Measurements from ENCODE around the gene DAB2IP.

DAB2IP gene

DNA sequence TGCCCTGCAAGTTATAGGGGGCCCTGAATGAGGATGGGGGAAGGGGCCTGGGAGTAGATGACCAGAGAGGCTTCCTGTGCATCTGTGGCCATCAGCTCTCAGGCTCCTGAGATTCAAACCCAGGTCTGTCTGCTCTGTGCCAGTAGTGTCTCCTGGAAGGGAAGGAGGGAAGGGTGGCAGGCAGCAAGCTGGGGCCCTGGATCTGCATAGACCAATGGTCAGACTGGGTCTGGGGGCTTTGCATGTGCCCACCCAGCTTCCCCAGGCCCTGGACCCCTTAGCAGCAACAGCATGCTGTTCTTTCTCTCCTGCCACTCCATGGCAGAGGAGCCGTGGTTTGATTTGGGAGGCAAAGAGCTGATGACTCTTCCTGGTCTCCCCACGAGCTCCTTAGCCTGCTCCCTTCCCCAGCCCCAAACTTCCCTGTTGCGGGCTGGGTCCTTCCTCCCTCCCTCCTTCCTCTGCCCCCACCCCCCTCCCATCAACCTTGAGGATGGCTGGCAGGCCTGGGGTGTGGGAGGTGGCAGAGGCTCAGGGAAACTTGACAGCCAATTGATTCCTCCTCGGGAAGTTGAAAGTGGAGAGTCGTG is 31.6 kb downstream of the DAB2IP start:
- TF ChIP-seq, protein P1, sequence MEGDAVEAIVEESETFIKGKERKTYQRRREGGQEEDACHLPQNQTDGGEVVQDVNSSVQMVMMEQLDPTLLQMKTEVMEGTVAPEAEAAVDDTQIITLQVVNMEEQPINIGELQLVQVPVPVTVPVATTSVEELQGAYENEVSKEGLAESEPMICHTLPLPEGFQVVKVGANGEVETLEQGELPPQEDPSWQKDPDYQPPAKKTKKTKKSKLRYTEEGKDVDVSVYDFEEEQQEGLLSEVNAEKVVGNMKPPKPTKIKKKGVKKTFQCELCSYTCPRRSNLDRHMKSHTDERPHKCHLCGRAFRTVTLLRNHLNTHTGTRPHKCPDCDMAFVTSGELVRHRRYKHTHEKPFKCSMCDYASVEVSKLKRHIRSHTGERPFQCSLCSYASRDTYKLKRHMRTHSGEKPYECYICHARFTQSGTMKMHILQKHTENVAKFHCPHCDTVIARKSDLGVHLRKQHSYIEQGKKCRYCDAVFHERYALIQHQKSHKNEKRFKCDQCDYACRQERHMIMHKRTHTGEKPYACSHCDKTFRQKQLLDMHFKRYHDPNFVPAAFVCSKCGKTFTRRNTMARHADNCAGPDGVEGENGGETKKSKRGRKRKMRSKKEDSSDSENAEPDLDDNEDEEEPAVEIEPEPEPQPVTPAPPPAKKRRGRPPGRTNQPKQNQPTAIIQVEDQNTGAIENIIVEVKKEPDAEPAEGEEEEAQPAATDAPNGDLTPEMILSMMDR (IDR thresholded peaks at IDR 0.05; ENCODE audit: insufficient read depth, low read depth, low read length, missing control alignments) = no peak
- no peak overlapping the region for H3K4me3 ChIP-seq (ENCODE audit: low read length)
- DNase-seq (ENCODE audit: low read depth) = no peak

DNA sequence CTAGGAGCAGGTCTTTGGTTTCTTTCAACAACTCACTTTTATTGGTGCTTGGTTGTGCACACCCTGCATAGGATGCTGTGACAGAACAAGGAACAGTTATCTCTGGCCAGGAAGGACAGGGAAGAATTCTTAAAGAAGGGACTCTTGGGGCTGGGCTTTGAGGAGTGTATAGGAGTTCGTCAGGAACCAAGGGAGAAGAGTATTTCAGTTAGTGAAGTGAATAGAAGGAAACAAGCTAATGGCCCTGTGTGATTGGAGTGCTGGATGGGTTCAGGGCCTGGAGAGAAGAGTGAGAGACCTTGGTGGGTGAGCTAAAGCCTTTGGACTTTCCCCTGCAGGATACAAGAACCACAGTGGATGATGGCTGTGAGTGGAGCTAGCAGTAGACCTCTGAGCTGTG is 32.2 kb downstream of the DAB2IP start:
- no peak overlapping the region for H3K4me3 ChIP-seq (ENCODE audit: low read length)
- TF ChIP-seq, protein P1 (IDR thresholded peaks at IDR 0.05; ENCODE audit: insufficient read depth, low read depth, low read length, missing control alignments) = no peak
- no peak for DNase-seq (ENCODE audit: low read depth)

DNA sequence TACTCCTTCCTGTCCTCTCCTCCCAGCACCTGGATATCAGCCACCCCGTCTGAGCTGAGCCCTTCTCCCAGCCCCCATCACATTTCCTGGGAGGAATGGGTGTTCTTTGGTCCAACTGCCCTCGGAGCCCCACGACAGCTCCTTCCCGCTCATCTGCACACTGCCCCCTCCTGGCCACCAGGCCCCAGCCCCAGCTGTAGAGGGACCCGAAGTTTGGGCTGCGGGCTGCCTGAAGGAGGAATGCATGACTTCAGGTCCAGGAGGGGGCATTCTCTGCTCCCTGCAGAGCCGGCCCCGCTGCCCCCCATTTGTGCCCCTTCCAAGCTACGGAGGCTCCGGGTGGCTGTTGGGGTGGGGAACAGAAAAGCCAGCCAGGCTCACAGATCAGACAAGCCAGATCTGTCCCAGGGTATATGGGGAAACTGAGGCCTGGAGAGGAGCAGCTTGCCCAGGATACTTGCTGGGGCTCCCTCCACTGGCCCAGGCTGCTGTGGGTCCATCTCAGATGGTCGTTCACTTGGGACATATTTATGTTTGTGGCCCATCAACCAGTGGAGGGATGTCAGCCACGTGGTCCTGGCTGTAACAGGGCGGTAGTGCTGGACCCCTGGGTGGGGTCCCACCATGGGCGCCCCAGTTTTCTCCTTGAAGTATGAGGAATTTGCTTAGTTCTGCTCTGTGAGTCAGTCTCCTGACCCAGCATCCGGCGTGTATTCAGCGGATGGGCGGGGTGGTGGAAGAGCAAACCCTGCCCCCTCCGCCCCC is 33.1 kb downstream of the DAB2IP start:
- peak; percentile 37 for DNase-seq (ENCODE audit: low read depth)
- TF ChIP-seq, protein P1 (IDR thresholded peaks at IDR 0.05; ENCODE audit: insufficient read depth, low read depth, low read length, missing control alignments) = peak; percentile 53
- no peak overlapping the region for H3K4me3 ChIP-seq (ENCODE audit: low read length)

DNA sequence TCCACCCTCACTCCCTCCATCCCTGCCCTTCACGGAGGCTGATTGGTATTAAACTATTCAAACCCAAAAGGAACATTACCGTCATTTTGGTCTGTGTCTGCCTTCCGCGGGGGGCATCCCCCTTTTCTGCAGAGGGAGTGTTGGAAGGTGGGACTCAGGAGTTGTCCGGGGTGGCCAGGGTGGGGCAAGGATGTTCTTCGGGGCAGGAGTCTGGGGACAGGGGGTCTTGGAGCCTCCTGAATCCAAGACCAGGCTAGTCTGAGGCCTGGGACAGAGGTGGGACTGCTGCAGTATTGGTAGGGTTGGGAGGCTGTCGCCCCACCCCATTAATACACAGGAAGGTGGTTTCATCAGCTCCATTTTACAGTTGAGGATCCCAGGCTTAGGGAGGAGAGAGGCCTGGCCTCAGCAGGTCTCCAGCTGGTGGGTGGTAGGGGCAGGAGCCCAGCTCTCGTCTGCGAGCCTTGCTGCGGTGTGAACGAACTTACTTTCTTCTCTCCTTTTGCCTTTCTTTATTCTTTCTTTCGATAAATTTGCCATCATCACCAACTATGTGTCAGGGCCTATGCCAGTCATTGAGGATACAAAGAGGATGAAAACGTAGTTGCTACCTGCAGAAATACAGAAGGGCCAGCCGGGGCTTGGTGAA is 33.8 kb downstream of the DAB2IP start:
- no peak overlapping the region for H3K4me3 ChIP-seq (ENCODE audit: low read length)
- DNase-seq (ENCODE audit: low read depth) = no peak
- TF ChIP-seq, protein P1 (IDR thresholded peaks at IDR 0.05; ENCODE audit: insufficient read depth, low read depth, low read length, missing control alignments) = no peak

DNA sequence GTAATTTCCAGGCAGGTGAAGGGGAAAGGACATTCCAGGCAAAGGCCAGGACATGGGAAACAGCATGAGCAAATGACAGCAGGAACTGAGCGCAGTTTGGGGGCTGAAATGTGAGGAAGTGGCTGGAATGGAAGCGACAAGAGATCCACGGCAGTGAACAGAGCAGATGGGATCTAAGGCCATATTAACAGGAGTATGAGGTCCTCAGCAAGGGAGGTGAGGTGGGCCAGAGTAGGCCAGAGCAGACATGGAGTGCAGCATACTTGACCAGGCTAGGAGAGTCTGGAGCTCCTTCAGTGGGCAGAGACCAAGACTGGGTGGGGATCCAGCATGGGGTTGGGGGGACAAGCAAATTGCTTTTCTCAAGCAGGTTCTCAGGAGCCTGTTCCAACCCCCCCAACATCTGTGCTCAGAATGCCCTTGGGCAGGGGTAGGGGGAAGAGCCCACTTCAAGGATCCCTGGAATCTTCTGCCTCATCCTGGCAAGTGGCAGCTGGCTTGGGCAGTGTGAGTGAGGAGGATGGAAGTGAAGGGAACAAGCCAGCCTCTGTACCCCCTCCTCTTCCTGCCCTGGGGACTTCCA is 34.5 kb downstream of the DAB2IP start:
- TF ChIP-seq, protein P1 (IDR thresholded peaks at IDR 0.05; ENCODE audit: insufficient read depth, low read depth, low read length, missing control alignments) = no peak
- no peak overlapping the region for H3K4me3 ChIP-seq (ENCODE audit: low read length)
- no peak for DNase-seq (ENCODE audit: low read depth)

DNA sequence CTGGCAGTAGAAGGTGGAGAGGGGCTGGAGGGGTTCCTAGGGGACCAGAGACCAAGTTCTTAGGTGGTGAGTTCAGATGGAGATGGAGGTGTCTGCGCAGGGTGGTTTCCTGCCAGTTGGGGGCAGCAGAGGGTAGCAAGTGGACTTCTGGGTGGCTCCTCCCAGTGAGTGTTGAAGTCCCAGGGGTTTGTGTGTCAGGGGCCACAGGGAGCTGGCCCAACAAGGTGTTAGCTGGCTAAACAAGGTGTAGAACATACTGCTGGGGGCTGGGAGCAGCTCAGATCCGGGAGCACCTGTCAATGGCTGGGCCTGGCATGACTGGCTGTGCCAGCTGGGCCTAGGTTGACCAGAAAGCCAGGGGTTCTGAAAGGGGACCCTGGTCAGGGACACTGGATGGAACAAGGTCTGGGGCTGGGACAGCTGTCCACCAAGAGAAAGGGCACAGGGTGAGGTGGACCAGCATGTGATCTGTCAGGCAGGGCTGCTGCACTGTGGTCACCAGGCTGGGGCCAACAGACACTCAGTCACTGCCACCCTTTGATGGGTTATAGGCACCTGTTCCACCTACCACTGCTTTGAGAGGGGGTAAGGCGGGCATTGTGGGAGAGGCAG is 35.6 kb downstream of the DAB2IP start:
- TF ChIP-seq, protein P1 (IDR thresholded peaks at IDR 0.05; ENCODE audit: insufficient read depth, low read depth, low read length, missing control alignments) = peak; percentile 94
- DNase-seq (ENCODE audit: low read depth) = peak; percentile 78

More for the DNA sequence above, 35.6 kb downstream of the DAB2IP start:
- no peak overlapping the region for H3K4me3 ChIP-seq (ENCODE audit: low read length)
